HEK293 (cell line): ENCODE results near the gene PRH1.

Experiments used
- CTCF ChIA-PET: fragments of 350-600 bp; formaldehyde crosslinking; extraction: SDS; loops from one replicate; lab custom pipeline; 2021; ENCODE audit warnings: antibody characterized with exemption; lab: Yijun Ruan, JAX
- POLR2A ChIA-PET: fragments of 300-600 bp; formaldehyde crosslinking; extraction: SDS; loops from one replicate; lab custom pipeline; 2020; ENCODE audit warnings: antibody characterized with exemption, inconsistent platforms; lab: Yijun Ruan, JAX
- H3K27ac ChIP-seq: fragments of 200-500 bp; sonication (Bioruptor generic); 2 replicates; pipeline ENCODE4 v1.5.1; 2014; ENCODE audit warnings: low read depth, low read length, control low read depth, inconsistent platforms; ENCODE audit errors: extremely low read depth
- H3K36me3 ChIP-seq, 2 experiments: fragments of 200-500 bp in 1 of 2; sonication (Bioruptor generic) in 1 of 2; 1 replicate in 1 of 2; 2 replicates in 1 of 2; pipeline ENCODE4 v1.5.1; 2014 to 2017; ENCODE audit warnings: inconsistent platforms in 2 of 2, low read length in 2 of 2; ENCODE audit not compliant: control insufficient read depth in 2 of 2, insufficient read depth in 1 of 2
- H3K4me1 ChIP-seq: fragments of 200-500 bp; sonication (Bioruptor generic); 2 replicates; pipeline ENCODE4 v1.5.1; 2014; ENCODE audit warnings: mild to moderate bottlenecking, low read length, inconsistent platforms; ENCODE audit not compliant: control insufficient read depth, insufficient read depth
- H3K4me3 ChIP-seq: 2 replicates; pipeline ENCODE4 v1.5.1; 2011; ENCODE audit warnings: low read depth, mild to moderate bottlenecking, control low read depth, low read length, moderate library complexity
- H3K9me3 ChIP-seq: fragments of 200-500 bp; sonication (Bioruptor generic); 2 replicates; pipeline ENCODE4 v1.5.1; 2014; ENCODE audit warnings: low read depth, low read length, inconsistent platforms; ENCODE audit not compliant: control insufficient read depth, insufficient read depth
- EGR2 ChIP-seq: fragments of 450-650 bp; formaldehyde crosslinking; IDR thresholded peaks from 2 replicates; pipeline ENCODE4 v1.5.1; 2016; ENCODE audit warnings: low read depth, missing biosample characterization, missing genetic modification characterization
- KLF10 ChIP-seq: fragments of 450-650 bp; IDR thresholded peaks from 2 replicates; pipeline ENCODE4 v1.5.1; 2018; ENCODE audit warnings: missing biosample characterization, mild to moderate bottlenecking, missing genetic modification characterization
- MYNN ChIP-seq: fragments of 450-650 bp; formaldehyde crosslinking; IDR thresholded peaks from 2 replicates; pipeline ENCODE4 v1.5.1; 2016; ENCODE audit warnings: missing biosample characterization, missing genetic modification characterization, borderline replicate concordance
- ZEB2 ChIP-seq: fragments of 450-650 bp; formaldehyde crosslinking; IDR thresholded peaks from 2 replicates; pipeline ENCODE4 v1.5.1; 2016; ENCODE audit warnings: missing biosample characterization, missing genetic modification characterization
- ZNF132 ChIP-seq: fragments of 450-650 bp; formaldehyde crosslinking; IDR thresholded peaks from 2 replicates; pipeline ENCODE4 v1.5.1; 2017; ENCODE audit warnings: missing biosample characterization, missing genetic modification characterization, borderline replicate concordance
- ZNF174 ChIP-seq: fragments of 450-650 bp; formaldehyde crosslinking; IDR thresholded peaks from 2 replicates; pipeline ENCODE4 v1.5.0; 2017; ENCODE audit warnings: missing biosample characterization, mild to moderate bottlenecking, missing genetic modification characterization
- ZNF202 ChIP-seq: fragments of 450-650 bp; formaldehyde crosslinking; IDR thresholded peaks from 2 replicates; pipeline ENCODE4 v1.5.1; 2016; ENCODE audit warnings: missing biosample characterization, missing genetic modification characterization, borderline replicate concordance
- ZNF266 ChIP-seq: fragments of 450-650 bp; formaldehyde crosslinking; IDR thresholded peaks from 2 replicates; pipeline ENCODE4 v1.5.1; 2016; ENCODE audit warnings: missing biosample characterization, missing genetic modification characterization, low read depth
- ZNF404 ChIP-seq: fragments of 450-650 bp; formaldehyde crosslinking; IDR thresholded peaks from 2 replicates; pipeline ENCODE4 v1.5.1; 2017; ENCODE audit warnings: missing biosample characterization, missing genetic modification characterization
- ZNF530 ChIP-seq: fragments of 450-650 bp; formaldehyde crosslinking; IDR thresholded peaks from 2 replicates; pipeline ENCODE4 v1.5.1; 2016; ENCODE audit warnings: low read depth, missing biosample characterization, missing genetic modification characterization
- ZNF701 ChIP-seq: fragments of 450-650 bp; formaldehyde crosslinking; IDR thresholded peaks from 2 replicates; pipeline ENCODE4 v1.5.1; 2016; ENCODE audit warnings: missing biosample characterization, missing genetic modification characterization
- TF ChIP-seq, protein P1 (sequence below): fragments of 450-650 bp; formaldehyde crosslinking; IDR thresholded peaks from 2 replicates; pipeline ENCODE4 v1.5.0; 2017; ENCODE audit warnings: missing biosample characterization, missing genetic modification characterization, borderline replicate concordance
- TF ChIP-seq, protein P2 (sequence below): sonication (generic); formaldehyde crosslinking; IDR thresholded peaks from 2 replicates; pipeline ENCODE4 v1.8.1; 2022; ENCODE audit warnings: mild to moderate bottlenecking, moderate library complexity, missing genetic modification reagents
- TF ChIP-seq, protein P3 (sequence below): fragments of 450-650 bp; formaldehyde crosslinking; IDR thresholded peaks from 2 replicates; pipeline ENCODE4 v1.5.1; 2016; ENCODE audit warnings: missing biosample characterization, missing genetic modification characterization
- TF ChIP-seq, protein P4 (sequence below): fragments of 450-650 bp; formaldehyde crosslinking; IDR thresholded peaks from 2 replicates; pipeline ENCODE4 v1.5.1; 2016; ENCODE audit warnings: missing biosample characterization, missing genetic modification characterization
- TF ChIP-seq, protein P5 (sequence below): fragments of 450-650 bp; formaldehyde crosslinking; IDR thresholded peaks from 2 replicates; pipeline ENCODE4 v1.5.1; 2017; ENCODE audit warnings: missing biosample characterization, missing genetic modification characterization
- TF ChIP-seq, protein P6 (sequence below): IDR thresholded peaks from 2 replicates; pipeline ENCODE4 v1.6.1; 2011; ENCODE audit warnings: mild to moderate bottlenecking, low read depth, low read length, borderline replicate concordance

Gene PRH1

DNA sequence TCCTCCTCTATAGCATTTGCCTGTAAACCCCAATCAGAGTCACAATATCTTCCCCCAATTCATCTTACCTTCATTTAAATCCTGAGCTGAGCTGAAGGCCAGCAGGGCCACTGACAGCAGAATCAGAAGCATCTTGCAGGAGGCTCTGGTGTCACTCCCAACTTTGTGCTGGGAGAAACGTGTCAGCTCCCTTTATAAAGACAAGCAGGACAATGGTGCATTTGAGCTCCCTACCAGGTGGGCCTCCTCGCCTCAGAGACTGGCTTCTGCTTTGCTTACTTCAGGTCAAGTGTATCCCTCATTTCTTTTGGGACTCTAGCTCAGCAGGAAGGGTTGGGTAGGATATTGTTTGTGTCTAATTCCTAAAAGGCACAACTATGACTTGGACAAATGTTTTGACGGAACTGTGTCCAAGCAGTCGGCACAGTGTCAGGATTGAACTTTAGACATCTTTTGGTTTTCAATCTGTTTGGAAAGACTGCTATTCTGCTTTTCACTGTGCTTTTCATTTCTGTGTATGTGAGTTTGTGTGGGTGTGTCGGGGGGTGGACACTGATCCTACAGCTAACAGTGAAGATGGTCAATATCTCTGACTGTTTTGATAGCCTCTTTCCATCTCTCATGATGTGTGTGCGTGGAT lies at the start of gene PRH1:
Gene PRH1 (minus strand): TSS at position 170 of the 640 bp plus-strand sequence. CDS start 38 bp downstream, at position 132.
- Histone ChIP-seq H3K4me3 (no peak within 1 kb of the TSS), H3K36me3 (no peaks in the 10 kb centered on the region), H3K27ac (no peak within 1 kb of the TSS), H3K4me1 (no peaks in the 10 kb centered on the region), H3K9me3 (no peaks in the 10 kb centered on the region)
- CTCF ChIA-PET: no interaction called here
- TF ChIP-seq ZNF174 (tag by site-specific recombination): no peak
- TF ChIP-seq ZNF132 (tag by site-specific recombination): no peak
- no peak for TF ChIP-seq ZNF404 (tag by site-specific recombination)
- TF ChIP-seq EGR2 (tag by site-specific recombination): no peak
- TF ChIP-seq, protein P1, sequence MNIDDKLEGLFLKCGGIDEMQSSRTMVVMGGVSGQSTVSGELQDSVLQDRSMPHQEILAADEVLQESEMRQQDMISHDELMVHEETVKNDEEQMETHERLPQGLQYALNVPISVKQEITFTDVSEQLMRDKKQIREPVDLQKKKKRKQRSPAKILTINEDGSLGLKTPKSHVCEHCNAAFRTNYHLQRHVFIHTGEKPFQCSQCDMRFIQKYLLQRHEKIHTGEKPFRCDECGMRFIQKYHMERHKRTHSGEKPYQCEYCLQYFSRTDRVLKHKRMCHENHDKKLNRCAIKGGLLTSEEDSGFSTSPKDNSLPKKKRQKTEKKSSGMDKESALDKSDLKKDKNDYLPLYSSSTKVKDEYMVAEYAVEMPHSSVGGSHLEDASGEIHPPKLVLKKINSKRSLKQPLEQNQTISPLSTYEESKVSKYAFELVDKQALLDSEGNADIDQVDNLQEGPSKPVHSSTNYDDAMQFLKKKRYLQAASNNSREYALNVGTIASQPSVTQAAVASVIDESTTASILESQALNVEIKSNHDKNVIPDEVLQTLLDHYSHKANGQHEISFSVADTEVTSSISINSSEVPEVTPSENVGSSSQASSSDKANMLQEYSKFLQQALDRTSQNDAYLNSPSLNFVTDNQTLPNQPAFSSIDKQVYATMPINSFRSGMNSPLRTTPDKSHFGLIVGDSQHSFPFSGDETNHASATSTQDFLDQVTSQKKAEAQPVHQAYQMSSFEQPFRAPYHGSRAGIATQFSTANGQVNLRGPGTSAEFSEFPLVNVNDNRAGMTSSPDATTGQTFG: no peak
- TF ChIP-seq, protein P2, sequence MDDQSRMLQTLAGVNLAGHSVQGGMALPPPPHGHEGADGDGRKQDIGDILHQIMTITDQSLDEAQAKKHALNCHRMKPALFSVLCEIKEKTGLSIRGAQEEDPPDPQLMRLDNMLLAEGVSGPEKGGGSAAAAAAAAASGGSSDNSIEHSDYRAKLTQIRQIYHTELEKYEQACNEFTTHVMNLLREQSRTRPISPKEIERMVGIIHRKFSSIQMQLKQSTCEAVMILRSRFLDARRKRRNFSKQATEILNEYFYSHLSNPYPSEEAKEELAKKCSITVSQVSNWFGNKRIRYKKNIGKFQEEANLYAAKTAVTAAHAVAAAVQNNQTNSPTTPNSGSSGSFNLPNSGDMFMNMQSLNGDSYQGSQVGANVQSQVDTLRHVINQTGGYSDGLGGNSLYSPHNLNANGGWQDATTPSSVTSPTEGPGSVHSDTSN (CRISPR knock-in tag): no peak
- TF ChIP-seq, protein P3, sequence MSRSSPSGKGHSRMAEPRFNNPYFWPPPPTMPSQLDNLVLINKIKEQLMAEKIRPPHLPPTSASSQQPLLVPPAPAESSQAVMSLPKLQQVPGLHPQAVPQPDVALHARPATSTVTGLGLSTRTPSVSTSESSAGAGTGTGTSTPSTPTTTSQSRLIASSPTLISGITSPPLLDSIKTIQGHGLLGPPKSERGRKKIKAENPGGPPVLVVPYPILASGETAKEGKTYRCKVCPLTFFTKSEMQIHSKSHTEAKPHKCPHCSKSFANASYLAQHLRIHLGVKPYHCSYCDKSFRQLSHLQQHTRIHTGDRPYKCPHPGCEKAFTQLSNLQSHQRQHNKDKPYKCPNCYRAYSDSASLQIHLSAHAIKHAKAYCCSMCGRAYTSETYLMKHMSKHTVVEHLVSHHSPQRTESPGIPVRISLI (tag by site-specific recombination): no peak
- TF ChIP-seq, protein P4, sequence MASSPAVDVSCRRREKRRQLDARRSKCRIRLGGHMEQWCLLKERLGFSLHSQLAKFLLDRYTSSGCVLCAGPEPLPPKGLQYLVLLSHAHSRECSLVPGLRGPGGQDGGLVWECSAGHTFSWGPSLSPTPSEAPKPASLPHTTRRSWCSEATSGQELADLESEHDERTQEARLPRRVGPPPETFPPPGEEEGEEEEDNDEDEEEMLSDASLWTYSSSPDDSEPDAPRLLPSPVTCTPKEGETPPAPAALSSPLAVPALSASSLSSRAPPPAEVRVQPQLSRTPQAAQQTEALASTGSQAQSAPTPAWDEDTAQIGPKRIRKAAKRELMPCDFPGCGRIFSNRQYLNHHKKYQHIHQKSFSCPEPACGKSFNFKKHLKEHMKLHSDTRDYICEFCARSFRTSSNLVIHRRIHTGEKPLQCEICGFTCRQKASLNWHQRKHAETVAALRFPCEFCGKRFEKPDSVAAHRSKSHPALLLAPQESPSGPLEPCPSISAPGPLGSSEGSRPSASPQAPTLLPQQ (tag by site-specific recombination): no peak
- TF ChIP-seq, protein P5, sequence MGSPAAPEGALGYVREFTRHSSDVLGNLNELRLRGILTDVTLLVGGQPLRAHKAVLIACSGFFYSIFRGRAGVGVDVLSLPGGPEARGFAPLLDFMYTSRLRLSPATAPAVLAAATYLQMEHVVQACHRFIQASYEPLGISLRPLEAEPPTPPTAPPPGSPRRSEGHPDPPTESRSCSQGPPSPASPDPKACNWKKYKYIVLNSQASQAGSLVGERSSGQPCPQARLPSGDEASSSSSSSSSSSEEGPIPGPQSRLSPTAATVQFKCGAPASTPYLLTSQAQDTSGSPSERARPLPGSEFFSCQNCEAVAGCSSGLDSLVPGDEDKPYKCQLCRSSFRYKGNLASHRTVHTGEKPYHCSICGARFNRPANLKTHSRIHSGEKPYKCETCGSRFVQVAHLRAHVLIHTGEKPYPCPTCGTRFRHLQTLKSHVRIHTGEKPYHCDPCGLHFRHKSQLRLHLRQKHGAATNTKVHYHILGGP (tag by site-specific recombination): no peak
- no peak for TF ChIP-seq ZNF530 (tag by site-specific recombination)
- TF ChIP-seq MYNN (tag by site-specific recombination): no peak
- POLR2A ChIA-PET: no interaction called here

DNA sequence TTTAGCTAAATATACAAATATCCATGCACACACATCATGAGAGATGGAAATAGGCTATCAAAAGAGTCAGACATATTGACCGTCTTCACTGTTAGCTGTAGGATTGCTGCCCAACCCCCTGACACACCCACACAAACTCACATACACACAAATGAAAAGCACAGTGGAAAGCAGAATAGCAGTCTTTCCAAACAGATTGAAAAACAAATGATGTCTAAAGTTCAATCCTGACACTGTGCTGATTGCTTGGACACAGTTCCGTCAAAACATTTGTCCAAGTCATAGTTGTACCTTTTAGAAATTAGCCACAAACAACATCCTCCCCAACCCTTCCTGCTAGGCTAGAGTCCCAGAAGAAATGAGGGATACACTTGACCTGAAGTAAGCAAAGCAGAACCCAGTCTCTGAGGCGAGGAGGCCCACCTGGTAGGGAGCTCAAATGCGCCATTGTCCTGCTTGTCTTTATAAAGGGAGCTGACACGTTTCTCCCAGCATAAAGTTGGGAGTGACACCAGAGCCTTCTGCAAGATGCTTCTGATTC lies 44.8 kb upstream of the PRH1 start, which contains the start of gene PRH2:
Gene PRH2 (plus strand): TSS at position 491 of the 541 bp plus-strand sequence. CDS start 38 bp downstream, at position 529.
- Histone ChIP-seq H3K4me1 (no peaks in the 10 kb centered on the region), H3K4me3 (no peak within 1 kb of the TSS), H3K27ac (no peak within 1 kb of the TSS), H3K36me3 (no peaks in the 10 kb centered on the region), H3K9me3 (no peaks in the 10 kb centered on the region; the same call in 1 of the 2 replicates)
- POLR2A ChIA-PET: no interaction called here
- TF ChIP-seq ZNF266 (tag by site-specific recombination): no peak
- TF ChIP-seq KLF10 (tag by site-specific recombination): no peak
- TF ChIP-seq ZNF701: no peak
- no peak for TF ChIP-seq ZEB2
- TF ChIP-seq, protein P6, sequence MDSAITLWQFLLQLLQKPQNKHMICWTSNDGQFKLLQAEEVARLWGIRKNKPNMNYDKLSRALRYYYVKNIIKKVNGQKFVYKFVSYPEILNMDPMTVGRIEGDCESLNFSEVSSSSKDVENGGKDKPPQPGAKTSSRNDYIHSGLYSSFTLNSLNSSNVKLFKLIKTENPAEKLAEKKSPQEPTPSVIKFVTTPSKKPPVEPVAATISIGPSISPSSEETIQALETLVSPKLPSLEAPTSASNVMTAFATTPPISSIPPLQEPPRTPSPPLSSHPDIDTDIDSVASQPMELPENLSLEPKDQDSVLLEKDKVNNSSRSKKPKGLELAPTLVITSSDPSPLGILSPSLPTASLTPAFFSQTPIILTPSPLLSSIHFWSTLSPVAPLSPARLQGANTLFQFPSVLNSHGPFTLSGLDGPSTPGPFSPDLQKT: no peak
- TF ChIP-seq ZNF202 (tag by site-specific recombination): no peak
- CTCF ChIA-PET: no interaction called here
